ENCODE results near the gene SEMA4D.

Gene SEMA4D

GRCh38 chr9:89527084-89527483 is 29.2 kb upstream of the SEMA4D start:
- no peak for DNase-seq

GRCh38 chr9:89526667-89527066 is 28.8 kb upstream of the SEMA4D start:
- DNase-seq = no peak

- DNase-seq = no peak
These were observed 27.8 kb upstream of the SEMA4D start for GRCh38 chr9:89525446-89526374.

- no peak for DNase-seq
These were observed 27.1 kb upstream of the SEMA4D start for GRCh38 chr9:89524963-89525362.

- DNase-seq = peak; percentile 55 to 57
These were observed 26.0 kb upstream of the SEMA4D start for GRCh38 chr9:89523948-89524347.

GRCh38 chr9:89522959-89523285 is 25.0 kb upstream of the SEMA4D start:
- no peak for DNase-seq

GRCh38 chr9:89522261-89522958 is 24.5 kb upstream of the SEMA4D start:
- peak; percentile 67 to 72 for DNase-seq

GRCh38 chr9:89519366-89519805 is 21.5 kb upstream of the SEMA4D start:
- DNase-seq = no peak

- DNase-seq = no peak
These were observed 20.8 kb upstream of the SEMA4D start for GRCh38 chr9:89518466-89519365.

- DNase-seq = no peak
These were observed 17.5 kb upstream of the SEMA4D start for GRCh38 chr9:89515416-89515815.

GRCh38 chr9:89514956-89515355 is 17.0 kb upstream of the SEMA4D start:
- no peak for DNase-seq

GRCh38 chr9:89514337-89514736 is 16.4 kb upstream of the SEMA4D start:
- no peak for DNase-seq

- DNase-seq = no peak
These were observed 15.9 kb upstream of the SEMA4D start for GRCh38 chr9:89513837-89514236.

GRCh38 chr9:89512382-89512781 is 14.5 kb upstream of the SEMA4D start:
- no peak for DNase-seq

- no peak for DNase-seq
These were observed 11.2 kb upstream of the SEMA4D start for GRCh38 chr9:89508951-89509615.

GRCh38 chr9:89505911-89506310 is 8.0 kb upstream of the SEMA4D start:
- no peak for DNase-seq

GRCh38 chr9:89505048-89505447 is 7.1 kb upstream of the SEMA4D start:
- DNase-seq = no peak

- no peak for DNase-seq
These were observed 4.8 kb upstream of the SEMA4D start for GRCh38 chr9:89502671-89503070.

GRCh38 chr9:89502038-89502601 is 4.2 kb upstream of the SEMA4D start:
- DNase-seq = peak; percentile 41 to 46

GRCh38 chr9:89501311-89501898 is 3.5 kb upstream of the SEMA4D start:
- no peak for DNase-seq

- no peak for DNase-seq
These were observed 2.1 kb upstream of the SEMA4D start for GRCh38 chr9:89500008-89500407.

Data from activated CD4-positive, alpha-beta T cell treated with anti-CD3 and anti-CD28 coated beads for 4 hours (primary cell).